Panc1 (cell line): ENCODE results near the gene PRKCB. TPM values are rescaled to one million over a fixed set of nuclear protein-coding genes. Genes with fewer than 3 reads are reported as not detected.
A peak's percentile ranks its signal among the peaks of the same experiment; 100 is the strongest.

Experiments
- ATAC-seq: fragments of 200-7000 bp; cut with Tn5 transposase; 2 replicates; pipeline ENCODE4 v1.9.1; 2020; ENCODE audit warnings: mild to moderate bottlenecking, moderate library complexity
- BruUV-seq: library from RNA; stranded (reverse); fragments of 400-500 nt; replicated peaks from 2 replicates; lab custom pipeline; 2021; lab: Mats Ljungman, UMichigan
- CTCF ChIA-PET: fragments of 300-600 bp; sonication (Branson Sonifier 250); formaldehyde crosslinking; loops from one replicate; lab custom pipeline; 2022; ENCODE audit warnings: antibody characterized with exemption; lab: Charles Lee
- POLR2A ChIA-PET: fragments of 300-600 bp; sonication (Branson Sonifier 250); formaldehyde crosslinking; loops from one replicate; lab custom pipeline; 2022; ENCODE audit warnings: antibody characterized with exemption; lab: Charles Lee
- DNase-seq: peaks from one replicate; pipeline ENCODE4 v3.0.0-alpha.2; 2010; ENCODE audit warnings: low read depth, low spot score
- H3K27ac ChIP-seq: 2 replicates; pipeline ENCODE4 v1.5.1; 2011; ENCODE audit warnings: mild to moderate bottlenecking, low read length, inconsistent platforms
- H3K27me3 ChIP-seq: fragments of 200-500 bp; sonication (Bioruptor generic); 2 replicates; pipeline ENCODE4 v1.6.0; 2014; ENCODE audit warnings: low read length, inconsistent platforms; ENCODE audit not compliant: control insufficient read depth, insufficient read depth
- H3K36me3 ChIP-seq: fragments of 200-500 bp; sonication (Bioruptor generic); 2 replicates; pipeline ENCODE4 v1.5.1; 2014; ENCODE audit warnings: inconsistent platforms, mild to moderate bottlenecking, low read length, moderate library complexity; ENCODE audit not compliant: control insufficient read depth, insufficient read depth
- H3K4me1 ChIP-seq: 2 replicates; pipeline ENCODE4 v1.5.1; 2011; ENCODE audit warnings: inconsistent platforms, mild to moderate bottlenecking, low read length, moderate library complexity; ENCODE audit not compliant: control insufficient read depth, insufficient read depth
- H3K4me3 ChIP-seq, 2 experiments: 2 replicates each; pipeline ENCODE4 v1.5.1; 2011 to 2012; ENCODE audit warnings: low read depth in 2 of 2, low read length in 2 of 2, mild to moderate bottlenecking in 2 of 2, inconsistent platforms in 1 of 2, moderate library complexity in 1 of 2
- H3K9me3 ChIP-seq: fragments of 200-500 bp; sonication (Bioruptor generic); 2 replicates; pipeline ENCODE4 v1.5.1; 2014; ENCODE audit warnings: low read depth, mild to moderate bottlenecking, inconsistent platforms, low read length, moderate library complexity; ENCODE audit not compliant: control insufficient read depth, insufficient read depth
- CTCF ChIP-seq: fragments of 450-650 bp; IDR thresholded peaks from 2 replicates; pipeline ENCODE4 v1.5.1; 2017; ENCODE audit warnings: mild to moderate bottlenecking
- POLR2AphosphoS5 ChIP-seq: IDR thresholded peaks from 2 replicates; pipeline ENCODE4 v1.6.1; 2012; ENCODE audit warnings: mild to moderate bottlenecking, low read depth, low read length, moderate library complexity
- REST ChIP-seq, 2 experiments: IDR thresholded peaks; 2 replicates each; pipeline ENCODE4 v1.6.1; 2011 to 2012; ENCODE audit warnings: low read depth in 2 of 2, control low read depth in 1 of 2, low read length in 1 of 2, mild to moderate bottlenecking in 1 of 2, moderate library complexity in 1 of 2; ENCODE audit not compliant: insufficient read depth in 1 of 2
- SIN3A ChIP-seq: IDR thresholded peaks from 2 replicates; pipeline ENCODE4 v1.6.1; 2012; ENCODE audit warnings: low read depth, mild to moderate bottlenecking, low read length, moderate library complexity, borderline replicate concordance; ENCODE audit not compliant: insufficient read depth
- TCF7L2 ChIP-seq: IDR thresholded peaks from 2 replicates; pipeline ENCODE4 v1.6.1; 2011; ENCODE audit warnings: mild to moderate bottlenecking, low read depth, low read length, inconsistent platforms
- in situ Hi-C: cut with HindIII; loops from 2 replicates; pipeline ENCODE4 v1.10.0; 2016; ENCODE audit warnings: low sequenced_read_pairs, low pct_unique_long_range_greater_than_20kb
- intact Hi-C: fragments of 100-400 bp; cut with micrococcal nuclease; formaldehyde crosslinking; loops from one replicate; pipeline ENCODE4 v1.10.0; 2022; ENCODE audit not compliant: unreplicated experiment
- total RNA-seq: library from RNA; stranded (reverse); gene quantifications from one replicate; pipeline ENCODE4 v1.2.1, GENCODE V29; 2021; ENCODE audit not compliant: unreplicated experiment

The PRKCB gene
- total RNA-seq, 1 experiment from 2014 or later: 0.41 TPM

GRCh38 chr16:23796941-23797340 lies 38.8 kb upstream of the PRKCB start:
- POLR2A ChIA-PET: no interaction called here
- Histone ChIP-seq H3K36me3 (no peaks in the 10 kb centered on the region), H3K9me3 (no peaks in the 10 kb centered on the region), H3K4me3 (no peak overlapping the region), H3K27me3 (no peaks in the 10 kb centered on the region), H3K27ac (no peak overlapping the region), H3K4me1 (no peaks in the 10 kb centered on the region)
- intact Hi-C loops: no loop called here
- CTCF ChIA-PET: no interaction called here
- in situ Hi-C loops: no loop called here
- TF ChIP-seq TCF7L2 (no peak), CTCF (no peak), REST (IDR thresholded peaks at IDR 0.05; ENCODE audit: insufficient read depth in 1 of 2, low read depth in 2 of 2, low read length in 1 of 2) (no peak), POLR2AphosphoS5 (no peak), SIN3A (no peak)
- ATAC-seq (no peak), DNase-seq (no peak)
- BruUV-seq: no TSS peak

GRCh38 chr16:23801378-23801777 lies 34.4 kb upstream of the PRKCB start:
- no peaks in the 10 kb centered on the region for H3K9me3 ChIP-seq
- H3K4me1 ChIP-seq: no peaks in the 10 kb centered on the region
- ATAC-seq (peak; percentile 94), DNase-seq (peak; percentile 43)
- no peaks in the 10 kb centered on the region for H3K36me3 ChIP-seq
- BruUV-seq: no TSS peak
- TF ChIP-seq POLR2AphosphoS5: no peak
- no peak for TF ChIP-seq REST (IDR thresholded peaks at IDR 0.05; ENCODE audit: insufficient read depth in 1 of 2, low read depth in 2 of 2, low read length in 1 of 2)
- peak; percentile 80 for TF ChIP-seq CTCF
- no peak for TF ChIP-seq TCF7L2
- no peak for TF ChIP-seq SIN3A
- H3K4me3 ChIP-seq: no peak overlapping the region
- in situ Hi-C loops (no loop called here), intact Hi-C loops (loop anchor here (1.0 kb wide), 2 partner anchors 209 to 235 kb away; no protein-coding TSS in a partner anchor)
- POLR2A ChIA-PET: no interaction called here
- peaks cover 5% of the 10 kb centered on the region; the same call in 1 of the 2 replicates for H3K27me3 ChIP-seq
- CTCF ChIA-PET: interaction anchor here (0.6 to 1.6 kb wide), 4 partner anchors 67 to 240 kb away, joined by 4 to 12 read pairs (median 4); no protein-coding TSS in a partner anchor
- H3K27ac ChIP-seq: no peak overlapping the region
